Progenitor cell of endocrine pancreas (in vitro differentiated cells): Measurements from ENCODE around the gene INPP4A. TPM values are rescaled to one million over a fixed set of nuclear protein-coding genes. Genes with fewer than 3 reads are reported as not detected.

Experiments used
- DNase-seq: peaks from one replicate; pipeline ENCODE4 v3.0.0; 2021; ENCODE audit warnings: low spot score; ENCODE audit not compliant: unreplicated experiment
- H3K27ac Mint-ChIP-seq: 2 replicates; pipeline ENCODE4 v1.8.0; 2021; ENCODE audit warnings: mild to moderate bottlenecking, moderate library complexity, mixed read lengths
- H3K27me3 Mint-ChIP-seq: 2 replicates; pipeline ENCODE4 v1.8.0; 2021; ENCODE audit warnings: mixed read lengths
- H3K36me3 Mint-ChIP-seq: 2 replicates; pipeline ENCODE4 v1.8.0; 2022; ENCODE audit warnings: mixed read lengths; ENCODE audit not compliant: insufficient read depth
- H3K4me1 Mint-ChIP-seq: 2 replicates; pipeline ENCODE4 v1.8.0; 2021; ENCODE audit warnings: low read depth, mixed read lengths
- H3K4me3 Mint-ChIP-seq: 2 replicates; pipeline ENCODE4 v1.8.0; 2021; ENCODE audit warnings: low read depth, mild to moderate bottlenecking, moderate library complexity, mixed read lengths
- H3K9me3 Mint-ChIP-seq: 2 replicates; pipeline ENCODE4 v1.8.0; 2021; ENCODE audit warnings: low read depth, mixed read lengths
- CTCF ChIP-seq: fragments of 200-600 bp; sonication (generic); IDR thresholded peaks from one replicate; pipeline ENCODE4 v1.5.0; 2021; ENCODE audit warnings: antibody characterized with exemption, mild to moderate bottlenecking; ENCODE audit not compliant: unreplicated experiment
- total RNA-seq: library from RNA; stranded (reverse); gene quantifications from 2 replicates; pipeline ENCODE4 v1.2.1, GENCODE V29; 2021

The INPP4A gene
- total RNA-seq, 1 donor from 2014 or later: 33.0 TPM

- H3K36me3 Mint-ChIP-seq: peaks cover 9% of the 10 kb centered on the region
- H3K27ac Mint-ChIP-seq: peak overlapping the region; percentile 94
- peak overlapping the region; percentile 85 for H3K4me3 Mint-ChIP-seq
- no peaks in the 10 kb centered on the region for H3K9me3 Mint-ChIP-seq
- no peak for TF ChIP-seq CTCF
- H3K4me1 Mint-ChIP-seq: peaks cover 35% of the 10 kb centered on the region
- DNase-seq: no peak
- no peaks in the 10 kb centered on the region for H3K27me3 Mint-ChIP-seq
Measured at GRCh38 chr2:98608962-98609604, 164.4 kb downstream of the INPP4A start.

GRCh38 chr2:98614024-98614739, 169.5 kb downstream of the INPP4A start:
- Mint-ChIP-seq H3K27me3 (no peaks in the 10 kb centered on the region), H3K4me1 (peaks cover 21% of the 10 kb centered on the region), H3K36me3 (peaks cover 21% of the 10 kb centered on the region), H3K9me3 (no peaks in the 10 kb centered on the region), H3K27ac (peak overlapping the region; percentile 22), H3K4me3 (no peak overlapping the region)
- no peak for DNase-seq
- no peak for TF ChIP-seq CTCF

GRCh38 chr2:98615481-98615880, 170.8 kb downstream of the INPP4A start:
- Mint-ChIP-seq H3K27me3 (no peaks in the 10 kb centered on the region), H3K9me3 (no peaks in the 10 kb centered on the region), H3K27ac (no peak overlapping the region), H3K36me3 (peaks cover 19% of the 10 kb centered on the region), H3K4me3 (no peak overlapping the region), H3K4me1 (peaks cover 10% of the 10 kb centered on the region)
- TF ChIP-seq CTCF: peak; percentile 25
- DNase-seq: no peak

- Mint-ChIP-seq H3K36me3 (peaks cover 19% of the 10 kb centered on the region), H3K27ac (no peak overlapping the region), H3K4me1 (no peaks in the 10 kb centered on the region), H3K4me3 (no peak overlapping the region), H3K27me3 (no peaks in the 10 kb centered on the region), H3K9me3 (no peaks in the 10 kb centered on the region)
- no peak for TF ChIP-seq CTCF
- no peak for DNase-seq
Measured at GRCh38 chr2:98617149-98617548, 172.5 kb downstream of the INPP4A start.

GRCh38 chr2:98623657-98624056, 179.0 kb downstream of the INPP4A start:
- no peak for DNase-seq
- peaks cover 5% of the 10 kb centered on the region for H3K36me3 Mint-ChIP-seq
- H3K27ac Mint-ChIP-seq: no peak overlapping the region
- H3K4me3 Mint-ChIP-seq: no peak overlapping the region
- no peak for TF ChIP-seq CTCF
- no peaks in the 10 kb centered on the region for H3K27me3 Mint-ChIP-seq
- no peaks in the 10 kb centered on the region for H3K4me1 Mint-ChIP-seq
- no peaks in the 10 kb centered on the region for H3K9me3 Mint-ChIP-seq
